GM13976 (cell line): ENCODE results near the gene NOL12.

Experiments used
- DNase-seq: peaks from one replicate; pipeline ENCODE4 v3.0.0; 2012; ENCODE audit warnings: low spot score
- in situ Hi-C: fragments of 300-500 bp; cut with MboI; formaldehyde crosslinking; loops from one replicate; pipeline ENCODE4 v1.12.0; 2022; ENCODE audit warnings: low sequenced_read_pairs, mixed read lengths, inconsistent platforms; ENCODE audit not compliant: unreplicated experiment
- TF ChIP-seq, protein P1 (sequence below): IDR thresholded peaks from 2 replicates; pipeline ENCODE4 v1.5.1; 2012; ENCODE audit warnings: borderline replicate concordance, mild to moderate bottlenecking; ENCODE audit not compliant: insufficient read depth; ENCODE audit errors: extremely low read depth, missing control alignments, control extremely low read depth

NOL12 gene

DNA sequence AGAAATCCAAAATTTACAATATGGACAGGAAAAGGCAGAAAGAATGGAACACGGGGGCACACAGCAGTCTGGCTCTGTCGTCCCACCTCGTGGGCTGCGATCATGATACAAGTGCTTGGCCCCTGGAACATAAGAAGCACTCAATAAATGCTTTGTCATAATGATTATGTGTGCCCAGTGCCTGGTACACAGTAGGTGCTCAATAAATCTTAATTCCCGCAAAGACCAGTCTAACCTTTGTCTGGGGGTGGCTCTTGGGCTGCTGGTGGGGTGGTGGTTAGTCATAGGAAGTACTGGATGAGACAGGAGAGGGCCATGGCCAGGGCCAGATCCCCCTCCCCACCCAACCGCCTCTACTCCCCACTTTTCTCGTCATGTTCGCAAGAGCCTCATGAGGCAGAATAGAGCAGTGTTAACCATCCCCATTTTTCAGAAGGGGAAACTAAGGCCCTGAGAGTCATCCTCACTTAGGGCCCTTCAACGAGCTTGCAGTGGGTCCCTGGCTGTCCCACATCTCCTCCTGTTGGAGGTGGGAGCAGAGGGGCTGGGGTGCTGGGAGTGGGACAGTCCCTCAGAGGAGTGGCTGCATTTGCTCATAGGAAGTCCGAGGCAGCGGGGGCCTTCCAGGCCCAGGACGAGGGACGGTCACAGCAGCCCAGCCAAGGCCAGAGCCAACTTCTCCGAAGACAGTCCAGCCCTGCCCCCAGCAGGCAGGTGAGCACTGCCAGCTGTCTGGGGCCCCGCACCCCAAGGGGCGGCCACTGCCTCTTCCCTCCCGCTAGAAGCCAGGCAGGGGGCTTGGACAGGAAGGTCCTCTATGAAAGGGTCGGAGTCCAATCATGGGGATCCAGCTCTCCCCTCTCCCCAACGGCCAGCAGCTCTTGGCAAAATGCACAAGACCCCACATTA, 46.8 kb downstream of the NOL12 start:
- no peak for DNase-seq
- in situ Hi-C loops = no loop called here
- TF ChIP-seq, protein P1, sequence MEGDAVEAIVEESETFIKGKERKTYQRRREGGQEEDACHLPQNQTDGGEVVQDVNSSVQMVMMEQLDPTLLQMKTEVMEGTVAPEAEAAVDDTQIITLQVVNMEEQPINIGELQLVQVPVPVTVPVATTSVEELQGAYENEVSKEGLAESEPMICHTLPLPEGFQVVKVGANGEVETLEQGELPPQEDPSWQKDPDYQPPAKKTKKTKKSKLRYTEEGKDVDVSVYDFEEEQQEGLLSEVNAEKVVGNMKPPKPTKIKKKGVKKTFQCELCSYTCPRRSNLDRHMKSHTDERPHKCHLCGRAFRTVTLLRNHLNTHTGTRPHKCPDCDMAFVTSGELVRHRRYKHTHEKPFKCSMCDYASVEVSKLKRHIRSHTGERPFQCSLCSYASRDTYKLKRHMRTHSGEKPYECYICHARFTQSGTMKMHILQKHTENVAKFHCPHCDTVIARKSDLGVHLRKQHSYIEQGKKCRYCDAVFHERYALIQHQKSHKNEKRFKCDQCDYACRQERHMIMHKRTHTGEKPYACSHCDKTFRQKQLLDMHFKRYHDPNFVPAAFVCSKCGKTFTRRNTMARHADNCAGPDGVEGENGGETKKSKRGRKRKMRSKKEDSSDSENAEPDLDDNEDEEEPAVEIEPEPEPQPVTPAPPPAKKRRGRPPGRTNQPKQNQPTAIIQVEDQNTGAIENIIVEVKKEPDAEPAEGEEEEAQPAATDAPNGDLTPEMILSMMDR = no peak

DNA sequence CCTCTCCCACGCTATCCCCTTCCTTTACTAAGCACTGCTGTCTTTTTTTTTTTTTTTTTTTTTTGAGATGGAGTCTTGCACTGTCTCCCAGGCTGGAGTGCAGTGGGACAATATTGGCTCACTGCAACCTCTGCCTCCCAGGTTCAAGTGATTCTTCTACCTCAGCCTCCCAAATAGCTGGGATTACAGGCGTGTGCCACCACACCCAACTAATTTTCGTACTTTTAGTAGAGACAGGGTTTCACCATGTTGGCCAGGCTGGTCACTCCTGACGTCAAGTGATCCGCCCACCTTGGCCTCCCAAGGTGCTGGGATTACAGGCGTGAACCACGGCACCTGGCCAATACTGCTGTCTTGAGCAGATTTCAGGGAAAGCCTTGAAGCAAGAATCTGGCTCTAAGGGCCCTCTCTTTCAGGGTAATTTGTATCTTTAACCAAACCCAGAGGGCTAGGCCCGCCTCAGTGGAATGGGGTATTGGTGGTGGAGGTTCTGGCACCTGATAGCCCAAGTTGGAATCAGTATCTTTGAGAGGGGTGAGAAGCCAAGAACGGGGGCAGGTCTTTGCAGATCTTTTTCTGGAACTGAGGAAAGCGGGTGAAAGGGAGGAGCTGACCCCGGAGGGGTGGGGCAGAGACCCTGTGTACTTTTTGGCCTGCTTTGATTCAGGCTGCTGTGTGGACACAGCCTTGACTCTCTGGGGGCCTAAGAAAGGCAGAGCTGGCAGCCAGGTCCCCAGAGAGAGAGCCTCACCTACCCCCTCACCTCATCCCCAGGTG, 47.7 kb downstream of the NOL12 start:
- in situ Hi-C loops = no loop called here
- no peak for DNase-seq
- TF ChIP-seq, protein P1 = no peak

DNA sequence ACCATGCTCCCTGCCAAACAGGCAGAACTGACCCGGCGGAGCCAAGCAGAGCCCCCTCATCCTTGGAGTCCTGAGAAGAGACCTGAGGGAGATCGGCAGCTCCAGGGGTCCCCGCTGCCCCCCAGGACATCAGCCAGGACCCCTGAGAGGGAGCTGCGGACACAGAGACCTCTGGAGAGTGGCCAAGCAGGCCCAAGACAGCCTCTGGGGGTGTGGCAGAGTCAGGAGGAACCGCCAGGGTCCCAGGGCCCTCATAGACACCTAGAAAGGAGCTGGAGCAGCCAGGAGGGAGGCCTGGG, 48.2 kb downstream of the NOL12 start:
- TF ChIP-seq, protein P1 = no peak
- in situ Hi-C loops = no loop called here
- no peak for DNase-seq

DNA sequence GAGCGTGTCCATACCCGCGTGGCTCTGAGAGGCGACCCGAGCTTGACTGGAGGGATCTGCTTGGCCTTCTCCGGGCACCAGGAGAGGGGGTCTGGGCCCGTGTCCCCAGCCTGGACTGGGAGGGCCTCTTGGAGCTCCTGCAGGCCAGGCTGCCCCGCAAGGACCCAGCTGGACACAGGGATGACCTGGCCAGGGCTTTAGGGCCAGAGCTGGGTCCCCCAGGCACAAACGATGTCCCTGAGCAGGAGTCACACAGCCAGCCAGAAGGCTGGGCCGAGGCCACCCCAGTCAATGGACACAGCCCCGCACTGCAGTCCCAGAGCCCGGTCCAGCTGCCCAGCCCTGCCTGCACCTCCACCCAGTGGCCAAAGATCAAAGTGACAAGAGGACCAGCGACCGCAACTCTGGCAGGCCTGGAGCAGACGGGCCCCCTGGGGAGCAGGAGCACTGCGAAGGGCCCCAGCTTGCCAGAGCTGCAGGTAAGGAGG, 48.9 kb downstream of the NOL12 start:
- TF ChIP-seq, protein P1 = no peak
- in situ Hi-C loops = no loop called here
- DNase-seq = no peak

DNA sequence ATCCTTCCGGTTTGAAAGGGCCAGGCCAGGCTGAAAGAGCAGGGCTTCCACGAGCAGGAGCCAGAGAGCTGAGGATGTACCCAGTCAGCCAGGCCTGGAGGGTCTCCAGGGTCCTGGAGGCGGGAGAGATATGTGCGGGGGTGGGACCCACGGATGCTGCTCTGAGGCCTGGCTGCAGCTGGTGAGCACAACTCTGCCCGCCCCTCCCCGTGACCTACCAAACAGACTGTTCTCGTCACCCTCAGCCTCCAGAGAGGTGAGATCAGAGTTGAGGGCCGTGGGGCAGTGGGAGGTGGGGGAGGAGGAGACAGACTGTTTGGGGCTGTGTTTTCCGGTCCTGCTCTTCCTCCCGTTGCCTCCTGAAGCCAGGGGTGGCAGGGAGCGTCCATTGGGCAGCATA, 52.9 kb downstream of the NOL12 start:
- no peak for DNase-seq
- in situ Hi-C loops = no loop called here
- TF ChIP-seq, protein P1 = no peak

DNA sequence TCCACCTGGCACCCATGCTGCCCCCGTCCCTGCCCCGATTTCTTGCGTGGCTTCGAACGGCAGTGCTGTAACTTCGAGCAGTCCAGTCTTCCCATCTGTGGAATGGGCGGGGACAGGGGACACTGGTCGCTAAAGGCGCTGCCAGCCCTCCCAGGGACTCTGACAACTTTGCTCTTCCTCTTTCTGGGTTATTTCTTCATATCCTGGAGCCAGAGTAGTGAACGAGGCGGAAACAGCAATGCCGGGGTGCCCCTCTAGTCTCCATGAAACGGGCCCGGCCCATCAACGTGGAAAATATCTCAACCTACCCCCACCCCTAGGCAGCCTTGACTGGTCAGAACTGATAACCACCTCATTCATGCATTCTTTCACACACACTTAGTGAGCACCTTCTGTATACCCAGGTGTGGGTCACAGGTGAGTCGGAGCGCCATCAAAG, 53.5 kb downstream of the NOL12 start:
- DNase-seq = no peak

More for the DNA sequence above, 53.5 kb downstream of the NOL12 start:
- TF ChIP-seq, protein P1 = no peak
- in situ Hi-C loops = no loop called here
